Activated B cell treated with CpG ODN at 0.5 μM for 24 hours (primary cell): ENCODE measurements around the gene RAC2. TPM values are rescaled to one million over a fixed set of nuclear protein-coding genes. Genes with fewer than 3 reads are reported as not detected.

Experiments used
- ATAC-seq: fragments of 200-7000 bp; cut with Tn5 transposase; one replicate; pipeline ENCODE4 v1.10.0; 2021; ENCODE audit warnings: low read depth, mild to moderate bottlenecking, moderate library complexity
- CTCF ChIA-PET: fragments of 350-600 bp; sonication (Branson Sonifier 250); formaldehyde crosslinking; loops from one replicate; lab custom pipeline; 2021; ENCODE audit warnings: antibody characterized with exemption; lab: Charles Lee
- POLR2A ChIA-PET: fragments of 350-600 bp; sonication (Branson Sonifier 250); formaldehyde crosslinking; loops from one replicate; lab custom pipeline; 2021; ENCODE audit warnings: antibody characterized with exemption; lab: Charles Lee
- DNase-seq: peaks from one replicate; pipeline ENCODE4 v3.0.0; 2022
- H3K27ac Mint-ChIP-seq: one replicate; pipeline ENCODE4 v1.8.0; 2020; ENCODE audit warnings: mixed read lengths
- H3K27me3 Mint-ChIP-seq: one replicate; pipeline ENCODE4 v1.8.0; 2021; ENCODE audit warnings: mixed read lengths
- H3K36me3 Mint-ChIP-seq: one replicate; pipeline ENCODE4 v1.8.0; 2021; ENCODE audit warnings: low read depth, mixed read lengths
- H3K4me1 Mint-ChIP-seq: one replicate; pipeline ENCODE4 v1.8.0; 2021; ENCODE audit warnings: mixed read lengths
- H3K4me3 Mint-ChIP-seq: one replicate; pipeline ENCODE4 v1.8.0; 2020; ENCODE audit warnings: mild to moderate bottlenecking, mixed read lengths
- H3K9me3 Mint-ChIP-seq: one replicate; pipeline ENCODE4 v1.8.0; 2020; ENCODE audit warnings: mixed read lengths
- intact Hi-C: fragments of 100-400 bp; cut with micrococcal nuclease; formaldehyde crosslinking; loops from one replicate; pipeline ENCODE4 v1.15.1; 2024
- total RNA-seq: library from RNA; stranded (reverse); gene quantifications from 2 replicates; pipeline ENCODE4 v1.2.3, GENCODE V29; 2022
- TF ChIP-seq, protein P1 (sequence below): fragments of 200-600 bp; IDR thresholded peaks from one replicate; pipeline ENCODE4 v1.8.0; 2022; ENCODE audit warnings: antibody characterized with exemption, mild to moderate bottlenecking

The RAC2 gene
- total RNA-seq, 1 donor from 2014 or later: 557 TPM

- no peak for DNase-seq
- TF ChIP-seq, protein P1, sequence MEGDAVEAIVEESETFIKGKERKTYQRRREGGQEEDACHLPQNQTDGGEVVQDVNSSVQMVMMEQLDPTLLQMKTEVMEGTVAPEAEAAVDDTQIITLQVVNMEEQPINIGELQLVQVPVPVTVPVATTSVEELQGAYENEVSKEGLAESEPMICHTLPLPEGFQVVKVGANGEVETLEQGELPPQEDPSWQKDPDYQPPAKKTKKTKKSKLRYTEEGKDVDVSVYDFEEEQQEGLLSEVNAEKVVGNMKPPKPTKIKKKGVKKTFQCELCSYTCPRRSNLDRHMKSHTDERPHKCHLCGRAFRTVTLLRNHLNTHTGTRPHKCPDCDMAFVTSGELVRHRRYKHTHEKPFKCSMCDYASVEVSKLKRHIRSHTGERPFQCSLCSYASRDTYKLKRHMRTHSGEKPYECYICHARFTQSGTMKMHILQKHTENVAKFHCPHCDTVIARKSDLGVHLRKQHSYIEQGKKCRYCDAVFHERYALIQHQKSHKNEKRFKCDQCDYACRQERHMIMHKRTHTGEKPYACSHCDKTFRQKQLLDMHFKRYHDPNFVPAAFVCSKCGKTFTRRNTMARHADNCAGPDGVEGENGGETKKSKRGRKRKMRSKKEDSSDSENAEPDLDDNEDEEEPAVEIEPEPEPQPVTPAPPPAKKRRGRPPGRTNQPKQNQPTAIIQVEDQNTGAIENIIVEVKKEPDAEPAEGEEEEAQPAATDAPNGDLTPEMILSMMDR: no peak
- H3K36me3 Mint-ChIP-seq: peaks cover 2% of the 10 kb centered on the region
- no peak for ATAC-seq
- POLR2A ChIA-PET: interaction anchor here (0.8 to 1.0 kb wide), 2 partner anchors 45 to 50 kb away, joined by 3 read pairs; no protein-coding TSS in a partner anchor
- intact Hi-C loops: no loop called here
- no peak overlapping the region for H3K4me3 Mint-ChIP-seq
- CTCF ChIA-PET: interaction anchor here (0.9 to 1.9 kb wide), 5 partner anchors 19 to 194 kb away, joined by 3 to 8 read pairs (median 6); partner anchors contain the start of gene RAC2
- H3K4me1 Mint-ChIP-seq: peaks cover 39% of the 10 kb centered on the region
- no peak overlapping the region for H3K27ac Mint-ChIP-seq
- H3K9me3 Mint-ChIP-seq: peaks cover 3% of the 10 kb centered on the region
- no peaks in the 10 kb centered on the region for H3K27me3 Mint-ChIP-seq
These were observed 20.2 kb upstream of the RAC2 start for GRCh38 chr22:37263966-37264887.

DNA sequence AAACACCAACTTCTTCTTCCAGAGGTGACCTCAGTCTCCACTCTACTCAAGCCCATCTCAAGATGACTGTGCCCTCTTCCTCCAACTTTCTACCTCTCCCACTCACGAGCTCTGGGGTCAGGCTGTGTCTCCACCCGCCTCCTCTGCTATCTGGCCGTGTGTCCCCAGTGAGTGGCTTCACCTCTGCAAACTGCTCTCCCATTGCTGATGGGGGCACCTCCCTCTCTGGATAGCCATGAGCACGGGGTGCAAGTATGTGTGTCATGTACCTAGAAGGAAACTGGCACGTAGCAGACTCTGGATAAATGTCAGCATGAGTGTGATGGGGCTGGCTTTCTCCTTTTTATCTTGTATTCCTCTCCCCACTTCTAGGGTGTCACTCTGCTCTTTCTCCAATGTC lies 18.3 kb upstream of the RAC2 start:
- intact Hi-C loops: no loop called here
- TF ChIP-seq, protein P1: no peak
- ATAC-seq (no peak), DNase-seq (no peak)
- POLR2A ChIA-PET: interaction anchor here (0.7 kb wide), 1 partner anchor 9 kb away, joined by 4 read pairs; no protein-coding TSS in a partner anchor
- Mint-ChIP-seq H3K4me1 (peaks cover 36% of the 10 kb centered on the region), H3K27ac (no peak overlapping the region), H3K36me3 (peaks cover 2% of the 10 kb centered on the region), H3K27me3 (no peaks in the 10 kb centered on the region), H3K4me3 (no peak overlapping the region), H3K9me3 (peaks cover 3% of the 10 kb centered on the region)
- CTCF ChIA-PET: interaction anchor here (0.7 to 4.8 kb wide), 8 partner anchors 13 to 196 kb away, joined by 3 to 139 read pairs (median 26); partner anchors contain the start of gene RAC2

DNA sequence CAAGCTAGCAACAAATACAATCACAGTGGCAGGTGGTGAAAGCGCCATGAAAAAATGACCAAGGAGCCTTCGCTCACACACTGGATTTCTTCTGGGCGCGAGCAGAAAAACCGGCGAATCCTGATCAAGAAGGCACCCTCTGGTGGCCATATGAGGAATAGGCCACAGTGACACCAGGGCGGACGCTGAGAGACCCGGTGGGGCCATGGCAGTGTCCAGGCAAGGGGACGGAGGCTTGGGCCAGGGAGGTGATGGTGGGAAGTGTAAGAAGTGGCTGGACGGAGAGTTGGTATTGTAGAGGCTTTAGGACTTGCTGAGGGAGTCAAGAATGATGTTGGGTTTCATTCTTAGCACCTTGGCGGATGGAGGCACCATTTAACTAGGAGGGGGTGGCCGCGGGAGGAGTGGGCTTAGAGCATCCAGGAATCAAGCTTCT lies 16.9 kb upstream of the RAC2 start:
- Mint-ChIP-seq H3K9me3 (peaks cover 3% of the 10 kb centered on the region), H3K27ac (no peak overlapping the region), H3K4me3 (peak overlapping the region; percentile 2), H3K4me1 (peaks cover 38% of the 10 kb centered on the region), H3K36me3 (peaks cover 2% of the 10 kb centered on the region), H3K27me3 (no peaks in the 10 kb centered on the region)
- ATAC-seq (peak; percentile 88), DNase-seq (no peak)
- CTCF ChIA-PET: interaction anchor here (0.5 to 4.8 kb wide), 37 partner anchors 11 to 714 kb away, joined by 3 to 139 read pairs (median 5); partner anchors contain the start of genes CYTH4, IFT27, KCTD17 and MFNG
- POLR2A ChIA-PET: interaction anchor here (0.5 to 4.0 kb wide), 14 partner anchors 9 to 658 kb away, joined by 3 to 57 read pairs (median 5); partner anchors contain the start of genes CYTH4 and RAC2
- intact Hi-C loops: loop anchor here (1.0 to 2.0 kb wide), 7 partner anchors 17 to 714 kb away; partner anchors contain the start of gene RAC2
- TF ChIP-seq, protein P1: peak; percentile 44

DNA sequence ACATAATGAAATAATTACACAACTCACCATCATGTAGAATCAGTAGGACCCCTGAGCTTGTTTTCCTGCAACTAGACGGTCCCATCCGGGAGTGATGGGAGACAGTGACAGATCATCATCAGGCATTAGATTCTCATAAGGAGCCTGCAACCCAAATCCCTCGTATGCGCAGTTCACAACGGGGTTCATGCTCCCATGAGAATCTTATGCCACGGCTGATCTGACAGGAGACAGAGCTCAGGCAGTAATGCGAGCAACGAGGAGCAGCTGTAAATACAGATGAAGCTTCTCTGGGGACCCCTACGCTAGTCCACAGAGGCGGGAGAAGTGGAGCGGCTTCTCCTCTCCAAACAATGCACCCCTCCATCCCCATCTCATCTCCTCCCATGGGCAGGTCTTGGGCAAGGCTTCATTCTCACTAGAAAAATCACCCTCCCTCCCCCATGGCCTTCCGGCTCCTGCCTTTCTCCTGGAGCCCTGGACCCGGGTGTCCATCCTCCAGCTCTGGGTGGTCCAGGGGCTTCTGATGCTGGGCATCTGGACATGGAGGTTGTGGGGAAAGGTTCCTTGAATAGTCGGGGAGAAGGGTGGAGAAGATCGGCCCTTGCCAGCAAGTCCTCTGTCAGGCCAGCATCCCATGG lies 16.2 kb upstream of the RAC2 start:
- peak overlapping the region; percentile 2 for H3K4me3 Mint-ChIP-seq
- ChIA-PET CTCF (interaction anchor here (0.5 to 4.8 kb wide), 40 partner anchors 11 to 713 kb away, joined by 3 to 139 read pairs (median 4); partner anchors contain the start of genes CYTH4, IFT27, MFNG and RAC2), POLR2A (interaction anchor here (0.6 to 4.0 kb wide), 13 partner anchors 10 to 61 kb away, joined by 3 to 57 read pairs (median 5); partner anchors contain the start of genes CYTH4 and RAC2)
- peaks cover 2% of the 10 kb centered on the region for H3K36me3 Mint-ChIP-seq
- no peak overlapping the region for H3K27ac Mint-ChIP-seq
- peaks cover 44% of the 10 kb centered on the region for H3K4me1 Mint-ChIP-seq
- H3K27me3 Mint-ChIP-seq: no peaks in the 10 kb centered on the region
- ATAC-seq: no peak
- H3K9me3 Mint-ChIP-seq: peaks cover 3% of the 10 kb centered on the region
- intact Hi-C loops: loop anchor here (1.0 to 2.0 kb wide), 3 partner anchors 16 to 713 kb away; partner anchors contain the start of gene RAC2
- TF ChIP-seq, protein P1: no peak
- DNase-seq: no peak
